Vagina (tissue), 2 donors: Measurements from ENCODE around the gene C19orf38. TPM values are rescaled to one million over a fixed set of nuclear protein-coding genes. Genes with fewer than 3 reads are reported as not detected.

ENCODE experiments used
- DNase-seq, 2 donors: peaks; one replicate each; pipeline ENCODE4 v3.0.0-alpha.2; 2017; ENCODE audit errors: extremely low spot score in 2 of 2
- H3K27ac ChIP-seq: fragments of 200-600 bp; sonication (generic); one replicate; pipeline ENCODE4 v1.5.1; 2019
- H3K27me3 ChIP-seq: fragments of 200-600 bp; sonication (generic); one replicate; pipeline ENCODE4 v1.5.1; 2019
- H3K36me3 ChIP-seq, 2 donors: fragments of 200-600 bp; sonication (generic); one replicate each; pipeline ENCODE4 v1.5.1; 2017 to 2019
- H3K4me1 ChIP-seq: fragments of 200-600 bp; sonication (generic); one replicate; pipeline ENCODE4 v1.5.1; 2019
- H3K4me3 ChIP-seq, 2 donors: fragments of 200-600 bp; sonication (generic); 1 replicate in 1 of 2; 2 replicates in 1 of 2; pipeline ENCODE4 v1.5.1; 2016 to 2019
- H3K9me3 ChIP-seq: fragments of 200-600 bp; sonication (generic); one replicate; pipeline ENCODE4 v1.5.1; 2019
- CTCF ChIP-seq, 3 experiments: fragments of 450-650 bp in 2 of 3; fragments of 200-600 bp in 1 of 3; sonication (generic) in 1 of 3; IDR thresholded peaks; one replicate each; pipeline ENCODE4 v1.5.1; 2017 to 2019; ENCODE audit warnings: antibody characterized with exemption in 3 of 3, mild to moderate bottlenecking in 2 of 3, moderate library complexity in 2 of 3
- POLR2A ChIP-seq, 2 donors: fragments of 450-650 bp; IDR thresholded peaks; one replicate each; pipeline ENCODE4 v1.6.1; 2017; ENCODE audit warnings: antibody characterized with exemption in 2 of 2, mild to moderate bottlenecking in 2 of 2, moderate library complexity in 2 of 2
- POLR2AphosphoS5 ChIP-seq, 2 donors: sonication (generic); formaldehyde crosslinking; IDR thresholded peaks; one replicate each; pipeline ENCODE4 v1.9.0; 2017; ENCODE audit warnings: antibody characterized with exemption in 2 of 2, mild to moderate bottlenecking in 2 of 2, low read depth in 1 of 2; ENCODE audit not compliant: insufficient read depth in 1 of 2
- intact Hi-C: fragments of 100-400 bp; cut with DNase I; formaldehyde crosslinking; loops from one replicate; pipeline ENCODE4 v1.15.1; 2023
- total RNA-seq: library from RNA; depleted of rRNA; stranded (reverse); fragments of >200 nt; gene quantifications from one replicate; pipeline ENCODE4 v1.2.3, GENCODE V29; 2016

The C19orf38 gene
- total RNA-seq, 1 donor from 2014 or later, result 2.5 TPM

DNA sequence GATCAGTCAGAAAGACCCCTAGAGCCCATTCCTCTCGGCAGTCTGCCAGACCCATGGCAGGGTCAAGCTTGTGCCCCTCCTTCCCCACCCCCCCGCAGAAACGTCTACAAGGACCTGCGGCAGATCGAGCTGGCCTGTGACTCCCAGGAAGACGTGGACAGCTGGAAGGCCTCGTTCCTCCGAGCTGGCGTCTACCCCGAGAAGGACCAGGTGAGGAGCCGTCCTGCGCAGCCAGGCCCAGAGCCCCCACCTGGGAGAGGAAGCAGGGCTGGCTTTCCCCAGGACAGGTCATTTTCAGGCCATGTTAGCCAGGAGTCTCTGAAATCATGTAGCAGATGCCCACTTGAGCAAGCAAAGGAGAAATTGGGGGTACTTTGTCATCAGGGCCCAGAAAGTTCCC is 24.5 kb upstream of the C19orf38 start:
- DNase-seq, result no peak
- Histone ChIP-seq H3K27ac (no peak overlapping the region), H3K4me3 (no peak overlapping the region), H3K27me3 (no peaks in the 10 kb centered on the region), H3K36me3 (peaks cover 0 to 75% of the 10 kb centered on the region in 2 donors), H3K9me3 (no peaks in the 10 kb centered on the region), H3K4me1 (peaks cover 4% of the 10 kb centered on the region)
- intact Hi-C loops, result no loop called here
- TF ChIP-seq POLR2A (IDR thresholded peaks at IDR 0.05) (no peak), CTCF (IDR thresholded peaks at IDR 0.05) (no peak), POLR2AphosphoS5 (IDR thresholded peaks at IDR 0.05; ENCODE audit: insufficient read depth in 1 of 2, low read depth in 1 of 2) (no peak)

DNA sequence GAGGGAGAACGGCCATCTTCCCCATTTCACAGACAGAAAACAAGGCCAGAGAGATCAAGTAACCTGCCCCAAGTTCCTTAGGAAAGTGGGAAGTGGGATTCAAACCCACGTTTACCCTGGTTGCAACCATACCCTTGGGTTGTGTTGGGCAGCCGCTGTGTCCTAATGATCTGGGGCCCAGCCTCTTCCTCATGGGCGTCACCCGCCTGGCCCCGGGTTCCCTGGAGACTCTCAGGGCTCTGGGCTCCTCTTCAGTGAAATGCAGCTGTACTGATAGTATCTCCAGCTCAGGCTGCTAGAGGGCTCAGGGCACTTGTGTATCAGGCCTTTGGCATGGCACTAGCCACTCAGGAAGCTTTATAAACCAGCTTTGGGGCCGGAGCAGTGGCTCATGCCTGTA is 22.0 kb upstream of the C19orf38 start:
- Histone ChIP-seq H3K27me3 (no peaks in the 10 kb centered on the region), H3K4me3 (no peak overlapping the region), H3K4me1 (no peaks in the 10 kb centered on the region), H3K36me3 (peaks cover 0 to 63% of the 10 kb centered on the region in 2 donors), H3K9me3 (no peaks in the 10 kb centered on the region), H3K27ac (no peak overlapping the region)
- TF ChIP-seq POLR2A (IDR thresholded peaks at IDR 0.05) (no peak), POLR2AphosphoS5 (IDR thresholded peaks at IDR 0.05; ENCODE audit: insufficient read depth in 1 of 2, low read depth in 1 of 2) (no peak), CTCF (IDR thresholded peaks at IDR 0.05) (no peak)
- DNase-seq, result no peak
- intact Hi-C loops, result no loop called here

DNA sequence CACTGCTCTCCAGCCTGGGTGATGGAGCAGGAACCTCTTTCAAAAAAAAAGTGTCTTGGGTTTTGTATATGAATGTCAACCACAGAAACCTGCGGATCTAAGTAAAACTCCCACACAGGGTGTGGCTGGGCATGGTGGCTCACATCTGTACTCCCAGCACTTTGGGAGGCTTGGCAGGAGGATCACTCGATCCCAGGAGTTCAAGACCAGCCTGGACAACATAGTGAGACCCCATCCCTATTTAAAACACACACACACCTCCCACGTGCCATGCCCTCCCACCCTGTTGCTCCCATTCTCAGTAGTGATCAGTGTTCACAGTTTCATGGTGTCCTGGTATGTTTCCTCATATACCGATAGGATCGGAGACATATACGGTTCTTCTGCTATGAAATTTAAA is 21.4 kb upstream of the C19orf38 start:
- TF ChIP-seq POLR2A (IDR thresholded peaks at IDR 0.05) (no peak), CTCF (IDR thresholded peaks at IDR 0.05) (no peak), POLR2AphosphoS5 (IDR thresholded peaks at IDR 0.05; ENCODE audit: insufficient read depth in 1 of 2, low read depth in 1 of 2) (no peak)
- Histone ChIP-seq H3K4me3 (no peak overlapping the region), H3K27ac (no peak overlapping the region), H3K4me1 (no peaks in the 10 kb centered on the region), H3K27me3 (no peaks in the 10 kb centered on the region), H3K9me3 (no peaks in the 10 kb centered on the region), H3K36me3 (peaks cover 0 to 60% of the 10 kb centered on the region in 2 donors)
- intact Hi-C loops, result no loop called here
- DNase-seq, result no peak

GRCh38 chr19:10828981-10829821 is 19.0 kb upstream of the C19orf38 start:
- no peak for TF ChIP-seq POLR2A (IDR thresholded peaks at IDR 0.05)
- TF ChIP-seq POLR2AphosphoS5 (IDR thresholded peaks at IDR 0.05; ENCODE audit: insufficient read depth in 1 of 2, low read depth in 1 of 2), result peak in 1 of 2 donors; percentile 21
- no peak for TF ChIP-seq CTCF (IDR thresholded peaks at IDR 0.05)
- DNase-seq, result no peak
- intact Hi-C loops, result no loop called here
- Histone ChIP-seq H3K4me3 (no peak overlapping the region), H3K4me1 (no peaks in the 10 kb centered on the region), H3K27me3 (no peaks in the 10 kb centered on the region), H3K27ac (no peak overlapping the region), H3K36me3 (peaks cover 0 to 43% of the 10 kb centered on the region in 2 donors), H3K9me3 (no peaks in the 10 kb centered on the region)

GRCh38 chr19:10829967-10830366 is 18.2 kb upstream of the C19orf38 start:
- Histone ChIP-seq H3K9me3 (no peaks in the 10 kb centered on the region), H3K4me1 (peaks cover 4% of the 10 kb centered on the region), H3K27me3 (no peaks in the 10 kb centered on the region), H3K36me3 (peaks cover 0 to 35% of the 10 kb centered on the region in 2 donors), H3K4me3 (no peak overlapping the region), H3K27ac (no peak overlapping the region)
- intact Hi-C loops, result no loop called here
- DNase-seq, result no peak
- TF ChIP-seq POLR2A (IDR thresholded peaks at IDR 0.05) (no peak), CTCF (IDR thresholded peaks at IDR 0.05) (no peak), POLR2AphosphoS5 (IDR thresholded peaks at IDR 0.05; ENCODE audit: insufficient read depth in 1 of 2, low read depth in 1 of 2) (no peak)
